CD14-positive monocyte (primary cell): ENCODE results near the gene SMC4. TPM values are rescaled to one million over a fixed set of nuclear protein-coding genes. Genes with fewer than 3 reads are reported as not detected.

ENCODE experiments used
- DNase-seq, 3 donors: peaks; one replicate each; pipeline ENCODE4 v3.0.0-alpha.2; 2011 to 2022
- H2AFZ ChIP-seq: 2 replicates; pipeline ENCODE4 v1.6.0; 2012; ENCODE audit warnings: mild to moderate bottlenecking, low read depth, low read length, inconsistent platforms; ENCODE audit not compliant: insufficient read depth, poor library complexity, severe bottlenecking
- H3K27ac ChIP-seq, 2 donors: 1 replicate in 1 of 2; 2 replicates in 1 of 2; pipeline ENCODE4 v1.5.1; 2012 to 2013; ENCODE audit warnings: low read length in 2 of 2, control low read depth in 1 of 2, inconsistent platforms in 1 of 2, low read depth in 1 of 2, mild to moderate bottlenecking in 1 of 2
- H3K27me3 ChIP-seq, 2 donors: one replicate each; pipeline versions ENCODE4 v1.6.0 to v1.6.1; 2011 to 2013; ENCODE audit warnings: low read length in 2 of 2; ENCODE audit not compliant: control insufficient read depth in 2 of 2, insufficient read depth in 2 of 2
- H3K36me3 ChIP-seq, 2 donors: replicated peaks in 1 of 2; 1 replicate in 1 of 2; 2 replicates in 1 of 2; pipeline versions ENCODE4 v1.5.1 to v1.6.1; 2012 to 2013; ENCODE audit warnings: low read length in 2 of 2, control low read depth in 1 of 2, inconsistent platforms in 1 of 2, mild to moderate bottlenecking in 1 of 2; ENCODE audit not compliant: insufficient read depth in 2 of 2, control insufficient read depth in 1 of 2
- H3K4me1 ChIP-seq, 2 donors: 1 replicate in 1 of 2; 2 replicates in 1 of 2; pipeline versions ENCODE4 v1.5.1 to v1.6.1; 2012 to 2013; ENCODE audit warnings: low read length in 2 of 2, control low read depth in 1 of 2, inconsistent platforms in 1 of 2, mild to moderate bottlenecking in 1 of 2, moderate library complexity in 1 of 2; ENCODE audit not compliant: insufficient read depth in 2 of 2, control insufficient read depth in 1 of 2
- H3K4me2 ChIP-seq: replicated peaks from 2 replicates; pipeline ENCODE3; 2012; ENCODE audit warnings: low read length, moderate library complexity, mild to moderate bottlenecking; ENCODE audit not compliant: poor library complexity, severe bottlenecking; ENCODE audit errors: extremely low read depth
- H3K4me3 ChIP-seq, 3 experiments: fragments of 200-600 bp in 1 of 3; sonication (generic) in 1 of 3; replicated peaks in 1 of 3; 1 replicate in 2 of 3; 2 replicates in 1 of 3; pipeline ENCODE4 v1.5.1; 2011 to 2013; ENCODE audit warnings: low read length in 3 of 3, mild to moderate bottlenecking in 3 of 3, control low read depth in 2 of 3, low read depth in 2 of 3, inconsistent platforms in 1 of 3, moderate library complexity in 1 of 3
- H3K79me2 ChIP-seq: 2 replicates; pipeline ENCODE4 v1.6.0; 2012; ENCODE audit warnings: mild to moderate bottlenecking, control low read depth, inconsistent platforms, low read length, moderate library complexity; ENCODE audit not compliant: insufficient read depth
- H3K9ac ChIP-seq: 2 replicates; pipeline ENCODE4 v1.6.0; 2017; ENCODE audit warnings: low read length, mild to moderate bottlenecking; ENCODE audit not compliant: insufficient read depth, poor library complexity, severe bottlenecking
- H3K9me3 ChIP-seq, 2 donors: replicated peaks in 1 of 2; 1 replicate in 1 of 2; 2 replicates in 1 of 2; pipeline versions ENCODE4 v1.5.1 to v1.6.1; 2012 to 2013; ENCODE audit warnings: low read length in 2 of 2, control low read depth in 1 of 2; ENCODE audit not compliant: control insufficient read depth in 1 of 2, insufficient read depth in 1 of 2
- H4K20me1 ChIP-seq: 2 replicates; pipeline ENCODE4 v1.6.0; 2012; ENCODE audit warnings: mild to moderate bottlenecking, low read length, control low read depth, moderate library complexity; ENCODE audit not compliant: insufficient read depth
- H3K27ac Mint-ChIP-seq, 7 donors: one replicate each; pipeline ENCODE4 v1.8.0; 2020; ENCODE audit warnings: mild to moderate bottlenecking in 7 of 7, mixed read lengths in 7 of 7, moderate library complexity in 6 of 7, inconsistent platforms in 2 of 7
- H3K27me3 Mint-ChIP-seq, 3 donors: one replicate each; pipeline ENCODE4 v1.8.0; 2021 to 2022; ENCODE audit warnings: low read depth in 3 of 3, mild to moderate bottlenecking in 3 of 3, mixed read lengths in 3 of 3, moderate library complexity in 3 of 3, inconsistent platforms in 1 of 3
- H3K36me3 Mint-ChIP-seq, 2 donors: one replicate each; pipeline ENCODE4 v1.8.0; 2020; ENCODE audit warnings: mixed read lengths in 2 of 2, inconsistent platforms in 1 of 2, mild to moderate bottlenecking in 1 of 2
- H3K4me1 Mint-ChIP-seq: one replicate; pipeline ENCODE4 v1.8.0; 2020; ENCODE audit warnings: mild to moderate bottlenecking, mixed read lengths
- H3K4me3 Mint-ChIP-seq, 2 donors: one replicate each; pipeline ENCODE4 v1.8.0; 2020; ENCODE audit warnings: mild to moderate bottlenecking in 2 of 2, mixed read lengths in 2 of 2, moderate library complexity in 1 of 2
- H3K9me3 Mint-ChIP-seq, 7 donors: one replicate each; pipeline ENCODE4 v1.8.0; 2020 to 2022; ENCODE audit warnings: mixed read lengths in 7 of 7, mild to moderate bottlenecking in 6 of 7, moderate library complexity in 6 of 7, inconsistent platforms in 2 of 7
- CTCF ChIP-seq: fragments of 200-600 bp; IDR thresholded peaks from one replicate; pipeline ENCODE4 v1.8.0; 2022; ENCODE audit warnings: antibody characterized with exemption, mild to moderate bottlenecking
- WGBS: methylation state at CpG from one replicate; pipeline ENCODE4 v1.1.5; 2013; ENCODE audit warnings: missing lambda C conversion rate; ENCODE audit not compliant: insufficient coverage; 5-methylcytosine and 5-hydroxymethylcytosine counted together
- intact Hi-C, 2 donors: fragments of 100-400 bp; cut with micrococcal nuclease; formaldehyde crosslinking; loops; one replicate each; pipeline versions ENCODE4 v1.15.0 to v1.15.1; 2023
- polyA plus RNA-seq, 3 donors: library from polyadenylated mRNA; depleted of rRNA in 1 of 3; unstranded in 2 of 3; stranded (reverse) in 1 of 3; fragments of 300-500 nt in 2 of 3; fragments of >200 nt in 1 of 3; fragmentation: Illumina TruSeq in 2 of 3; gene quantifications; 1 replicate in 2 of 3; 2 replicates in 1 of 3; pipeline ENCODE4 v1.2.3, GENCODE V29; 2012 to 2021

The SMC4 gene
- polyA plus RNA-seq, 3 donors, result 6.8 to 17.2 (median 14.1) TPM

GRCh38 chr3:160440687-160441086 is 41.2 kb downstream of the SMC4 start:
- H3K4me3 ChIP-seq, result no peak overlapping the region
- Mint-ChIP-seq H3K9me3 (peaks cover 0 to 3% (median 0%) of the 10 kb centered on the region in 7 donors), H3K4me3 (no peak overlapping the region), H3K27ac (peak overlapping the region in 1 of 7 donors; percentile 51), H3K36me3 (peaks cover 24 to 51% of the 10 kb centered on the region in 2 donors), H3K27me3 (no peaks in the 10 kb centered on the region), H3K4me1 (no peaks in the 10 kb centered on the region)
- H3K9me3 ChIP-seq, result no peaks in the 10 kb centered on the region
- no peaks in the 10 kb centered on the region for H4K20me1 ChIP-seq
- no peaks in the 10 kb centered on the region for H3K4me1 ChIP-seq
- H3K79me2 ChIP-seq, result peaks cover 100% of the 10 kb centered on the region
- intact Hi-C loops, result no loop called here
- H2AFZ ChIP-seq, result no peak overlapping the region
- no peak for TF ChIP-seq CTCF
- H3K9ac ChIP-seq, result no peak overlapping the region
- no peak overlapping the region for H3K27ac ChIP-seq
- H3K4me2 ChIP-seq, result no peak overlapping the region
- WGBS, result 100% methylated on average over 2 of the region's 7 CpGs
- H3K27me3 ChIP-seq, result no peaks in the 10 kb centered on the region
- DNase-seq, result no peak
- peaks cover 23 to 48% of the 10 kb centered on the region in 2 donors for H3K36me3 ChIP-seq

GRCh38 chr3:160444411-160444810 is 45.0 kb downstream of the SMC4 start:
- intact Hi-C loops, result no loop called here
- Mint-ChIP-seq H3K4me1 (peaks cover 14% of the 10 kb centered on the region), H3K4me3 (no peak overlapping the region), H3K27ac (no peak overlapping the region), H3K9me3 (peaks cover 0 to 3% (median 0%) of the 10 kb centered on the region in 7 donors), H3K36me3 (peaks cover 13 to 29% of the 10 kb centered on the region in 2 donors), H3K27me3 (no peaks in the 10 kb centered on the region)
- WGBS, result 100% methylated on average over 1 of the region's 1 CpG
- no peak for TF ChIP-seq CTCF
- H2AFZ ChIP-seq, result no peak overlapping the region
- no peak for DNase-seq
- H4K20me1 ChIP-seq, result no peaks in the 10 kb centered on the region
- H3K4me3 ChIP-seq, result no peak overlapping the region
- H3K4me2 ChIP-seq, result no peak overlapping the region
- no peak overlapping the region for H3K27ac ChIP-seq
- H3K9me3 ChIP-seq, result no peaks in the 10 kb centered on the region
- H3K27me3 ChIP-seq, result no peaks in the 10 kb centered on the region
- peaks cover 100% of the 10 kb centered on the region for H3K79me2 ChIP-seq
- peaks cover 6 to 19% of the 10 kb centered on the region in 2 donors for H3K4me1 ChIP-seq
- no peak overlapping the region for H3K9ac ChIP-seq
- H3K36me3 ChIP-seq, result peaks cover 5 to 14% of the 10 kb centered on the region in 2 donors
